Measurements from ENCODE around the gene TWIST2. TPM values are rescaled to one million over a fixed set of nuclear protein-coding genes. Genes with fewer than 3 reads are reported as not detected.

The TWIST2 gene
- total RNA-seq, 1 donor from 2014 or later = 0.20 TPM

DNA sequence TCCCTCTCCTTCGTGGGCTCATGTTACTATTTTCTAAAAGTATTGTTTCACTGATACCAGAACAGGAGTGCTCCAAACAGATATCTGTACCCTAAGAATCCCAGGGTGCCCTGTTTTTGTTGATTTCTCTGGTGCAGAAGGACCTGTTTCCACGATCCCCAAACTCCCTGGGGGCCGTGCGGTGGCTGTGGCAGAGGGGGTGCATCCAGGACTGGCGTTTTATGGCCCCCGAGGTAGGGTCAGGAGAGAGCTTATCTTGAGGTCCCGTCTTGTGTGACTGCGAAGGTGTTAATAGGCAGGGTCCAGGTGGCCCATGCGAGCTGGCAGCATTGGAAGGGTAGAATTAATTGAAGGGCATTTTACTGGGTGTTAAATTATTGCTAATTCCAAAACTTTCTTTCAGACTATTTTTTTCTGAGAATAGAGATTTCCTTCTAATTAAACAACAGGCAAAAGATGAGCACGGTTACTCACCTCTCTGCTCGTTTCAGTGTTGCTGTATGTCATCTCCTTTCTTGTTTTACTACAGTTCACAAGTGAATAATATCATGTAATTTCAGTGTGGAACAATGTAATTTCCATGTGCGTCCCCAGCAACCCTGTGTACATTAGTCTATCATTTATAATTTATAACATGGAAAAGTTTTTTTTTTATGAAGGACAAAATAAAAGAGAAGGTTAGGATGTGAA is 8.2 kb downstream of the TWIST2 start:
- DNase-seq (ENCODE audit: low read depth in 2 of 2) = no peak

DNA sequence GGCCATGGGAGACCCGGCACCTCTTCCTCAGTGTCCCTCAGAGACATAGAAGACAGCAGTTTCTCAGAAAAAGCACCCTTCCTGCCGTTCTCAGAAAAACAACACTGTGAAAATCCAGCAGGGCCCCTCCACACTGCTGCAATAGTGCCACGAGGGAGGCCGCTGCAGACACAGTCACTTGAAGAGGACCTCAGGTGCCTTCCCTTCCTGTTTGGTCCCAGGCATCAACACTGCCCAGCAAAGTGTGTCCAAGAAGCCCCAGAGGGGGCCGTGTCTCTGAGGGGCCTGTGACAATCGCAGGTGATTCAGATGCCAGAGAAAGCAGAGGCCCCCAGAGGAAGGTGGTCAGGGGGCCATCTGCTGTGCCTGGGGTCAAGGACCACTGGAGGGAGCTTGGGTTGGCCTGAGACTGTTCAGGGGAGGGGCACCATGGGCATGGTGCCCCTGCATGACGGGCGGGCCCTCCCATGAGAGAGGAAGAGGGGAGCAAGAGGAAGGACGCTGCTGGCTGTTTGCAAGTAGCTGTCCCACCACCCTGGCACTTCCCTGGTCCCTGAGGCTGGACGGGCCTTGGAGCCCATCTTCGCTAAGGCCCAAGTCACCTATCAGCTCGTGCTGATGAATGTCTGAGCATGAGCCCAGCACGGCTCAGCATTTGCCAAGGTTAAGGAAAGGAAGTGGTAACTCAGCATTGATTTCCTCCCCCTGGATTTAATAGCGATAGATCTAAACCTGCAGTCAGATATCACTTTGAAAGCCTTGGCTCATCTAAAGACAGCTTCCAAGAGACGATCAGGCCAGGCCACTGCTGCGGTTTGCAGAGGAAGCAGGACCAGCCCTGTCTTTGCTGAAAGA is 9.1 kb downstream of the TWIST2 start:
- DNase-seq (ENCODE audit: low read depth in 2 of 2) = peak in 1 of 2 donors; percentile 53

DNA sequence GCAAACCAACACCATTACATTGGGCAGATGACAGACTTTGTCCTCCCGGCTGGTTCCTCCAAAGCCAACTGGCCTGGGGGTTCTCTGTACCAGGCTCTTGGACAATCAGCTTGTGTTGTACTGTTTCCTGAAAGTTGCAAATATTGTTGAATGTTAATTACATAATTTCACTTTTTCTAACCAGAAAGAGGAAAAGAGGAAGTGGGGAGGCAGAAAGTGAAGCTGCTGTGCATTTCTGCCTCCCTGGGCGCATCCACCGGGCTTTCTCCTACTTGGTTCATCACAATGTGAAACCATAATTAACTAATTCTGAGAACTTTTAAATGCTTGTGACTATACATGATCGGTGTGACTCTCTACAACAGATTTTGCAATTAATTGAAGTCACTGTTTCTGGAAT is 10.1 kb downstream of the TWIST2 start:
- DNase-seq (ENCODE audit: low read depth in 2 of 2) = no peak

DNA sequence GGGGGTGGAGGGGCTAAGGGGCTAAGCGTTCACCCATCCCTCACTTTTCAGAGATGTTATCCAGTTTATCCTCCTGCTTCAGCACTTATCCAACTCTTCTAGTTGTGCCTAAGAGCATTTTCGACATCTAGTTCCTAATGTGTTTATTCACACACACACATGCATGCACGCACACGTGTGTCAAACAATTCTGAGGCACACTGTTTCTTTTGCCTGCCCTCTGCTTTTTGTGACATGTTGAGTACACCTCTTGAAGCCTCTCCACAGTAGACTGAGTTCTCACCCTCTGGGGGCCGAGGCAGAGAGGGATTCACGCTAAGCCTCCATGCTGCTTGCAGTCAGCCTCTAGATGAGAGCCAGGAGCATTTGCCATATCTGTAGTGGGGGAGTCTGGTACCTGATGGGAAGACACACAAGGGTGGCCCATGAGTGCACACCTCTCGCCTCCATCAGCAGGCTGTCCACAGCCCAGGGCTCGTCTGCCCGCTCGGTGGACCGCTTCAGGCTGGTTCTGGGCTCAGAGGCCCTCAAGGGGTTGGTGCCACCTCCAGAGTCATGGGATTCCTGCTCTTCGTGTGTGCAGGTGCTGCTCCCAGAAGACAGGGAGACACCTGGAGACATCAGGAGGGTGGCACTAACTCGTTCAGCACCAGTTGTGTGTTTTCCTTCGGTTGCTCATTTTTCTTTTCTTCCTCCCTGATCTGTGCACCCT is 11.9 kb downstream of the TWIST2 start:
- no peak for DNase-seq (ENCODE audit: low read depth in 2 of 2)

DNA sequence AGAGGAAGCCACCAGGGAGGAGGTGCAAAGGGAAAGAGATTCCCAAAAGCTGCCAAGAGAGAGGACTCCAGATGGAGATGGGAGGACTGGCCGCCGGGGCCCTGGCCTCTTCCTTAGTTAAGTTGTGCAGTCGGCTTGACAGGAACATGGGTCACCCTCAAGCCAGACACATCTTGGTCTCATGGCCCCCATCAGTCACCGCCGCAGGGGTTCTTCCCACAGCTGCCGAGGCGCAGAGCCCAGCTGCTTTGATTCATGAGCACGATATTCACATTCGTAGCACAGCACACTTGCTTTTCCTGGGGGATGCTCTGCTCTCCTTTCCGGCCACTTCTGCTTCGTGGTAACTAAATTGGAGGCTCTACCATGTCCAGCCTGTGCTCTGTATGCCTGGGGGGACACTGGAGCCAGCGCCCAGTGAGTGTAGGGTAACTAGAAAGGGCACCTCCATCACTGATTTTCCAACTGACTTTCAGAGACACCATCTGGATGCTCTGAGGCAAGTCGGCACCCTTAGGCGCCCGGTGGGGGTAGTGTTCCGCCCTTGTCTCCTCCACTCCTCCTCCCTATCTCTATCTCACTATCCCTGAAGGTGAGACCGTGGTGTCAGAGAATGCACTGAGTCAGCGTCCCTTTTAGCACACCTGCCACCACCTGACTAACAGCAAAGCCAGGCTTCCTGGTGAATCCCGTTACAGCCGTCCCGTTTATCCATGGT is 13.3 kb downstream of the TWIST2 start:
- no peak for DNase-seq (ENCODE audit: low read depth in 2 of 2)

DNA sequence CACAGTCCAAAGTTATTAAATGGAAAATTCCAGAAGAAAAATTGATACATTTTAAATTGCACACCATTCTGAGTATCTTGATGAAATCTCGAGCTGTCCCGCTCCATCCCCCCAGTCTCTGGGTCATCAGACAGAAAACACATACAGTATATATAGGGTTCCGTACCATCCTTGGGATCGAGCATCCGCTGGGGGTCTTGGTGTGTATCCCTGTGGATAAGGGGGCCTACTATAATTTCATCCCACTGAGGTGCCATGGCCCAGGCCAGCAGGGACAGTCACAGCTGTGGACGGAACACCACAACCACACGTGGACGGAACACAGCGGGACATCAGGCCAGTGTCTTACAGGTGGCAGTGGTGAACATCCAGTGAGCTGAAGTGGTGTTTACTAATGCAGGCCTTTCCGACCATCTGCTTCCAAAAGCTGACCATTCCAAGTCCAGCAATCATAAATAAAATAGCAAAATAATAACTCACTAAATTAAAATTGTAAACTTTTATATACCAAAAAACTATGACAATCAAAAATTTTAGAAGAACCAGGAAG is 14.0 kb downstream of the TWIST2 start:
- no peak for DNase-seq (ENCODE audit: low read depth in 2 of 2)

DNA sequence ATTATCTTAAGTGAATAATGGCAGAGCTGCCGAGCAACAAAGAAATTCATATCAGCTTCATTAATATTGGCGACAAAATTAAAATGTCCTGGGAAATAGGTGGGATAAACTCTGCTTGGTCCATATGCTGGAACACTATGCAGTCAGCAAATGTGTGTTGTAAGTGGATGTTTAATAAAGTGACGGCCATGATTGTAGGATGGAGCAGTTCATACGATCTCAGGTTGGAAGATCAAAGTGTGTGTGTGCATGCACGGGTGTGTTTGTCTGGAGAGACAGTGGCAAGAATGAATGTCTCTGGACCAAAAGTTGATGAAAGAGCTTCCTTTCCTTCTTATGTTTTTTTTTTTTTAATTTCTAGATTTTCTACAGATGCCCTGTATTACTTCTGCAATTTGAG is 14.8 kb downstream of the TWIST2 start:
- no peak for DNase-seq (ENCODE audit: low read depth in 2 of 2)

DNA sequence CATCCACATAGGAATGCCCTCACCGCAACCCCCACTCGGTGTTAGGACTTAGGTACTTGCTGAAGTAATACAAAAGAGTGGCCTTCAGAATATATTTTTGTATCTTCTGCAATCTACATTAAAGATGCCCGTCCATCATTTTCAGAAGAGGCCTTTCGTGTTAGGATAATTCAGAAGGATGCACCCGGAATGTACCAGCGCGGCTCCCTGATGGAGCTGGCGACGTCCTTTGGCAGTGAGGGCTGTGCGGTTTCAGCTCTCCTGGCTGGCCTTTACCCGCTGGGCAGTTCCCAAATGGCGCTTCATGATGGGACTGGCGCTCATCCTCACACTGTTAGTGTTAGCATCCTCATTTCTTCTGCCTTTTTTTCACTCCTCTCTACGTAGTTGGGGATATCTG is 15.3 kb downstream of the TWIST2 start:
- DNase-seq (ENCODE audit: low read depth in 2 of 2) = no peak

DNA sequence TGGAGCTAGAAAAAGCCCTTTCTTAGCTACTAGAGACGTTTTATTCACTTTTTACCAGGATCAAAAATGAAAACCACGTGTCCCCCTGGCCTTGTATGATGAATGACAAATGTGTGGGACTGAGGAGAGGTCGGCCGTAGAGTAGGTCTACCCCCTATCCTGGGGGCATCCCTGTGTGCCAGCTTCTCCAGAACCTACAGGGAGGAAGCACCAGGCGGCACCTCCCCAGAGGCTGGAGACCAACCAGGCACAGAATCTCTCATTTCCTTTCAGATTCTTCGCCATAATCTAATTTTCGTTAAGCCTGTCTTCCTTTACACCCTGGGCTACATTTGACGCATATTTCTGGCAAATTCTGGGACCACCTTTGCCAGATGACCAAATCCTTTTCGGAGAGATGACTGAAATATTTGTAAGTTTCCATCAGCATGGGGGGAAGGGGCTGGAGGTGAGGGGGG is 15.9 kb downstream of the TWIST2 start:
- no peak for DNase-seq (ENCODE audit: low read depth in 2 of 2)

DNA sequence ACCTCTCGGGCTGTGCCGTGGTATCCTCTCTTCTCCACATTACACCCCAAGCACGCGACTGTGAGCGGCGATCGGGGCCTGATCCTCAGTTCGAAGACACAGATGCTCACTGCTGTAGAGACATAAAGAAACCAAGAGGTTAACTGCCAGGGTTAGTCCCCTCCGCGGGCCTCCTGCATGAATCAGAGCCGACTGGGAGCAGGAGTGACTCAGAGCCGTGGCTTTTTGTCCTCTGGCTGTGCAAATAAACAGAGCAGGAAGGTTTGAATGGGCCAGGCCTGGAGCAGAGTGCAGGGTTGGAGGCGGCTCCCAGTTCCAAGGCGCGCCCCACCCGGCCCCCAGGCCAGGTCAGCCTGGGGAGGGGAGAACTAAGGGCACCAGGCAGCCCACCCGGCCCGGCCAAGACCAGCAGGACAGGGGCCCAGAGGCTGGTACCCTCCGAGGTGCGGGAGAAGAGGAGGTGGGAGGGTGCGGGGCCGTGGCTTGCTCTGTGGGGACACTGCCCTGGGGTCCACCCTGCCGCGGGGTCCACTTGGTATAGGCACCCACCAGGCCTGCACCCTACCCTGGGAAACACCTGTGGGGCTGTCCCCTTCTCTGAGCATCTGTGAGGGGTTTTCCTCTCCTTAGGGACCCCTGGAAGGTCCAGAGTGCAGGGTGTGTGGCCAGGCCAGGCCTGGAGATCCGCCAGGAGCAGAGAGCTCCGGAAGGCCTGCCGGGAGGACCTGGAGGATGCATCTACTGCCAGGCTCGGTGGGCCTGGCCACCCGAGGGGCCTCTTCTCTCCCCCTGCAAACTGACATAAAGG is 16.5 kb downstream of the TWIST2 start:
- DNase-seq (ENCODE audit: low read depth in 2 of 2) = peak; percentile 91 to 98

DNA sequence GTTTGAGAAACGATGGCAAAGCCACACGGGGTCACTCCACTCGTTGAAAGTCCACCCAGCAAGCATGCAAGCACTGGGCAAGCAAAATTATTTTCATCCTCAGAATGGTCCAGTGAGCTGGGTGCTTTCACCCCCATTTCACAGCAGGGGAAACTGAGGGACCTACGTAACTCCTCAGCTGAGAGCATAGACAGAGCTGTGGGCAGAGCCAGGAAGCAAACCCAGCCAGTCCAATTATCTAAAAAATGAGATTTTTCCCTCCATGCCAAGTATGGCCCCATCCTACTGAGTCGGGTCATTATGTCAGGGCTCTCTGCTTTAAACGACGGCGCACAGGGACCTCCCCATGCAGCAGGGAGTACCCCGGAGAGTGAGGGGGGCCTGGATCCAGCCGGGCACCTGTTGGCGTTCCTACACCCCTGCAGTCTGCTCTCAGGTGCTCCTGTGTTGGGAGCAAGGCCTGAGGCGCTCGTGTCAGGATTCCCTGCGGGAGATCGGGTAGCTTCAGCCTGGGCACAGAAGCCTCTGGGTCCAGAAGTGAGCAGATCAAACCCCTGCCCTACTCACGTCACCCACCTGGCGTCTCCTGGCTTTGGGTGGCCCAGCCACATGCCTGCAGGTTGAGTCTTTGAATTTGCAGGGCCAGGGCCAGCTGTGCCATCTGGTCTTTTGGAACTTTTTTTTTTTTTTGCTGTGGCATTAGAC is 17.3 kb downstream of the TWIST2 start:
- no peak for DNase-seq (ENCODE audit: low read depth in 2 of 2)

DNA sequence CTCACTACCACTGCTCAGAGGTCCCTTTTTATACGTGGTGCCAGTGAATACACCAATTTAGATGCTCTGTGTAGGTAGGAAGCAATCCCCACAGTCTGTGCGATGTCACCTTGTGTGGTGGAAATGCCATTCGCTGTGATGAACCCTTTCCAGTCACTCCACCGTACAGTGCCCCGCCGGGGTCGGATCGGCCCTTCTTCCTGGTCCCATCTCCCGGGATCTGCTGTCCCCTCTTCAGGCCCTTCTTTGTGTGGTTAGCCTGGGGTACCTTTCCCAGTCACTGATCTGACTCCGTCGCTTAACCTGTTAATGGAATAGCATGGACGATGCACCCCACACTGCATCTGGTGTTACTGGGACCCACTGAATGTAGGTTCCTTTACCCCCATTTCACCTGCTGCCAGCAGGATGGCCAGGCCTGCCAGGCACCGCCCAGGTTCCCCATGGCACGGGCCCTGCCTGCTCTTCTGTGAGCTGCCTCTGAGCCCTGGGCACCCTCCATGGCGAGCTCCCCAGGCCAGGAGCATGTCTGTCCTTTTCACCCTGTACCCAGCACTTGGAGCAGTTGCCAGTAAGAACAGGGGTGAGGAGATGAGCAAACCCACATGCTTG is 18.0 kb downstream of the TWIST2 start:
- DNase-seq (ENCODE audit: low read depth in 2 of 2) = no peak

DNA sequence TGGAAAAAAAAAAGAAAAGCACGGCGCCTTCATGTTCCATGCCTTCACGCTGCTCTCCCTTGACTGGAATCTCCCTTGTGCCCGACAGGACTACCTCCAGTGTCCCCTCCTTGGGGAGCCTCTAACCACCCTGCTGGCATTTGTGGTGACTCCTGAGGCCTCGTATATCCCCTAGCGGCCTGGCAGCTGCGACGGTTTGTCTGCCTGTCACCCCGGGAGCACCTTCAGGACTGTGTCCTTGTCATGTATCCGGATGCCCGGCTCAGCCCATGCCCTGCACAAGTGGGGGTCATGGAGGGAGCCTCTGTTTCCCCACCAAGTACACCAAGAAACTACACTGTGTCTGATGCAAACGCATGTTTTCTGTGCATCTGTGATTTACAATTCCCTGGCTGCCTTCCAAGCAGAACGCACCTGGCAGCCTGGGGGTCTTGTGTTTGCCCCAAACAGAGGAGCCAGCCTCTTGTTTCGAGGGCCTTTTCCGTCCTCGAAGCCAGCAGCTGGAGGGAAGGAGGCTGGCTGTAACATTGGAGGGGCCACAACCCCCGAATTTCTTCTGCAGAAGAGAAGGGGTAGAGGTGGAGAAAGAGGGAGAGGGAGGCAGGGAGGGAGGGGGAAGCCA is 18.9 kb downstream of the TWIST2 start:
- no peak for DNase-seq (ENCODE audit: low read depth in 2 of 2)

DNA sequence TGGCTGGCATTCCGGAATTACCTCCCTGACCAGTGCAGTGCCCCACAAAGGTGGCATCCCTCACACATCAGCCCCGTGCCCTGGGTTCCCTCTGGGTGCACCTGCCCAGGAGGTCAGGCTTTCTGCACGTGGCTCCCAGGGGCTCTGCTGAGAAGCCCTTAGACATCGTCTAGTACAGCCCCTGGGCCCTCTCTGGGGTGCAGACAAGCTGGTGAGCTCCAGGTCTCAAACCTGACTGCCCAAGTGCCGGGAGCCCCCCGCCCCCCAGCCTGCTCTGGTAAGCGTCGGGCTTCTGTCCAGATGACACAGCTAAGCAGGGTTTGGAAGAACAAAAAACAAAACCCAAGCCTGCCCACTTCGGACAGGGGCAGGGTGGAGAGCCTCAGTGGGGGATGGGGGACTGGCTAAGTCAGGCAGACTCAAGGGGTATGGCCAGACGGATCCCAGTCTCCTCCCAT is 20.2 kb downstream of the TWIST2 start:
- DNase-seq (ENCODE audit: low read depth in 2 of 2) = no peak

DNA sequence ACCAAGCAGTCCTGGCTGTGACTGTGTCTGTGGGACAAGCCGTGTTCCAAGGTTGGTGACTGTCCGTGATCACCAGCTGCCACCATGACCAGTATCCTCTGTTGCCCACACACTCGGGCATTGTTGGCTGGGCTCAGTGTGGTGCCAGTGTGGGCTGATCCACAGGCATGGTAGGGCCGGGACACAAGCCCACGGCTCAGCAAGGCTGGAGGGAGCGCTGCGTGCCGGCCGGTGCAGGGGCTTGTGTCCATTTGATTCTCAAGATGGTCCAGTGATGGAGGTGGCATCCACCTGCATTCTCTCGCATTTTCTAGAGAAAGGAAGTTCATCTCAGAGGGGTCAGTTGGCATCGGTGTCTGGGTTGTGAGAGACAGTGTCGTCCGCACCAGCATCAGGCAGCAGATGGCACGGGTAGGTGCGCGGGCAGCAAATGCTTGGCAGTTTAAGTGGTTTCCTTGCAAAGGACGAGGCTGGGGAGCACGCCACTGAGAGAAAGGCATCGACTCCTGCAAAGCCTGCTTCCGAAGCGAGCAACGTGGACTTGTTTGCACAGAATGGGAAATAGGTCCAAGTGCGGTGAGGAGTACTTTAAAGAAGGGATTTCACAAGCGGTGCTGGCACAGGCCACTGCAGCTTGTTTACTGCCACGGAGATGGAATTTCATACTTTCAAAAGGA is 20.9 kb downstream of the TWIST2 start:
- no peak for DNase-seq (ENCODE audit: low read depth in 2 of 2)

DNA sequence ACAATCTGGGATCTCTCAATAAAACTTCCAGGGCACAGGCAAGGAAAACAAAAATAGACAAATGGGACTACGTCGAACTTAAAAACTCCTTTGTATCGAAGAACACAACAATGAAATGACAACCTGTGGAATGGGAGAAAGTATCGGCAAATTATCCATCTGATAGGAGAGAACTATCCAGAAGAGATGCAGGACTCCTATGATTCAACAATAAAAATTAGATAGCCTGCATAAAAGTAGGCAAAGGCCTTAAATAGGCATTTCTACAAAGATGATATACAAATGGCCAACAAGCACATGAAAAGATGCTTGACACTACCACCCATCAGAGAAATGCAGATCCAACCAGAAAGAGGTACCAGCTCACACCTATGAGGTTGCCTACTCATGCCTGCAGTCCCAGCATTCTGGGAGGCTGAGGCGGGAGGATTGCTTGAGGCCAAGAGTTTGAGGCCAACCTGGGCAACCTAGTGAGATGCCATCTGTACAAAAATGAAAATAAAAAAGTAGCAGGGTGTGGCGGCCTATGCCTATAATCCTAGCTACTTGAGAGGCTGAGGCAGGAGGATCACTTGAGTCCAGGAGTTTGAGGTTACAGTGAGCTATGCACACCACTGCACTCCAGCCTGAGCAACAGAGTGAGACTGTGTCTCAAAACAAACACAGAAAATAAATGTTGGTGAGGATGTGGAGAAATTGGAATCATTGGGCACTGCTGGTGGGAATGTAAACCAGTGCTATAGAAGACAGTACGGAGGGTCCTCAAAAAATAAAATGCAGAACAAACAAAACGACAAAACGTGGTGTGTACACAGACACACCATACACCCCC is 21.6 kb downstream of the TWIST2 start:
- no peak for DNase-seq (ENCODE audit: low read depth in 2 of 2)

DNA sequence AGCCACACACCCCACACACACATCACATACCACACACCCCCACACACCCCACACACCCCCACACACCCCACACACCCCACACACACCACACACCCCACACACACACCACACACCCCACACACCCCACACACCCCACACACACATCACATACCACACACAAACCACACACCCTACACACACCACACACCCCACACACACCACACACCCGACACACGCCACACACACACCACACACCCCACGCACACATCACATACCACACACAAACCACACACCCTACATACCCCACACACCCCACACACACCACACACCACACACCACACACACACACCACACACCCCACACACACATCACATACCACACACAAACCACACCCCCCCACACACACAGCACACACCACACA is 22.4 kb downstream of the TWIST2 start:
- no peak for DNase-seq (ENCODE audit: low read depth in 2 of 2)
